ENCODE measurements around the gene SPINK1.
"Not testable (repeated sequence)": the region's sequence is repeated elsewhere in the genome, so short reads cannot be mapped to it uniquely, and the experiment has no call there.

SPINK1 gene

DNA sequence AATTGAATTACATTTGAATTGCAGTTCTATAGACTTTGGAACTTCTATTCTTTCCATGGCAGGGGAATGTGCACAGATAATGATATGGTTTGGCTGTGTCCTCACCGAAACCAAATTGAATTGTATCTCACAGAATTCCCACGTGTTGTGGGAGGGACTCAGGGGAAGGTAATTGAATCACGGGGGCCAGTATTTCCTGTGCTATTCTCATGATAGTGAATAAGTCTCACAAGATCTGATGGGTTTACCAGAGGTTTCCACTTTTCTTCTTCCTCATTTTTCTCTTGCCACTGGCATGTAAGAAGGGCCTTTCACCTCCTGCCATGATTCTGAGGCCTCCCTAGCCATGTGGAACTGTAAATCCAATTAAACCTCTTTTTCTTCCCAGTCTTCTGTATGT, 28.3 kb downstream of the SPINK1 start:
- DNase-seq, result not testable (repeated sequence)

DNA sequence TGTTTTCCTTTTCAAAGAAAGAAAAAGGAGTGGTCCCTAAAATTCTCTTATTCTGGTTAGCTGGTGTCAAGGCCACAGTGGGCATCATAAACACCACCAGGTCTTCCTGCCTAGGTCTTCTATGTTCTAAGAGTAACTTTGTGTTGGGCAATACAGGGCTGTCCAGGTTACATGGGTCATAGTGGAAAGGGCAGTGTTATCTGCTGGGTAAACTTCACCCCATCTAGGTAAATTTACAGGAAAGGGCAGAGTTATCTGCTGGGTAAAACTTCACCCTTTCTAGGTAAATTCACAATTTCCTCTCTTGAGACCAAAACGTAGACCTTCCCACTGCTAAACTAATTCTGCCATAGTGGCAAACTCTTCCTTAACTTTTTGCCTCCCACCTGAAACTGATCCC, 30.0 kb downstream of the SPINK1 start:
- DNase-seq, result no peak

DNA sequence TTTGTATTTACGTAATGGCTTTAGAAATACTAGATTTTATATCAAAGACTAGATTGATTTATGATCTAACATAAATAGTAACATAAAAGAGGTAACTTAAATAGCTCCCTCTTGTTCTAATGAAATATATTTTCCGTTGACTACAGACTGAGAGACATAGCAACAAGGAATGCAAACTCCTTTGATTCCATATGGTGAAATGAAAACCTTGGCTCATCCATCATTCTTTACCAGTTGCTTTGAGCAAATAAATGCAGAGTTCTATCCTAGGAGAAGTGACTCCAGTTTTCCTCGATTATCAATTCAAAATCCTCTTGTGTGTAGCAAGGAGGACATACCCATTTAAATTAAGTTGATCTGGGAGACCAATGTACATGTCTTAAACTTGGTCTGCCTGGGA, 31.0 kb downstream of the SPINK1 start:
- no peak for DNase-seq

DNA sequence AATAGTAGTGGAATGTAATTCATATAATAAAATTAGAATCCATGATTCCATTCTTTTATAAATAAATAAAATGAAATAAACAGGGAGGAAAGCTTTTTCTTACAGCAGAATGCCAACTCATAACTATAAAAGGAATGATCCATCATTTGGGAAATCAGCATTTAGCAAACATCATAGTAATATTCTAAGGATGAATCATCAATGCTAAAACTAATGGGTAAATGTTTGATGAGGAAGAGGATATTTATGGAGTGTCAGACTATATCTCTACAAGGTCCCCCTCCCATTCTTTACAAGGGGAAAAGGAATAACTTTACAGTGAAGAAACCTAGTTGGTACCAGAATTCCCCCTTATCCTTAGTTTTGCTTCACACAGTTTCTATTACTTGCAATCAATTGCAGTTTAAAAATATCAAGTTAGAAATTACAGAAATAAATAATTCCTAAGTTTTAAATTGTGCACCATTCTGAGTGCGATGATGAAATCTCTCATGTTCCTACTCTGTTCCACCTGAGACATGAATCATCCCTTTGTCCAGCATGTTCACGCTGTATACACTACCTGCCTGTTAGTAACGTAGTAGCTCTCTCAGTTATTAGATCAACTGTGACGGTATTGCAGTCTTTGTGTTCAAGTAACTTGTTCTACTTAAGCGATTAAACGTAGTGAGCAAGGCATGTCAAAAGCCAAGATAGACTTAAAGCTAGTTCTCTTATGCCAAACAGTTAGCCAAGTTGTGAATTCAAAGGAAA, 34.7 kb downstream of the SPINK1 start:
- DNase-seq, result no peak

DNA sequence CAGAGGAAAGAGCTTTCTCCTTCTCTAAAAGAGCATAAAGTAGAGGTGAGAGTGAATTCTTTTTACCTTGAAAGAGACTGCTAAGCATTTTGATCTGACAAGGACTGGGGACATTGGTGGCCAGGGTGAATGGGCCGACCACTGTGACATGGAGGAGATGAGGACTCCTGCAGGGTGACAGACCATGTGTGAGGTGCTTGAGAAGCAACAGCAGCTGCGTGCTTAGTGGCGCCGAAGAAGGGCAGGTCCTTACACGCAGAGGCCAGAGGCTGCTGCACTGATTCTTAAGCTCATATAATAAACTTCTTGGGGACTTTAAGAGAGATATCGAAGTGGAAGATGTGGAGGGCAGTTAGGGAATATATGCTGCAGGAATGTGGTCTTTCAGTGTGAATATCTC, 40.3 kb downstream of the SPINK1 start:
- no peak for DNase-seq

DNA sequence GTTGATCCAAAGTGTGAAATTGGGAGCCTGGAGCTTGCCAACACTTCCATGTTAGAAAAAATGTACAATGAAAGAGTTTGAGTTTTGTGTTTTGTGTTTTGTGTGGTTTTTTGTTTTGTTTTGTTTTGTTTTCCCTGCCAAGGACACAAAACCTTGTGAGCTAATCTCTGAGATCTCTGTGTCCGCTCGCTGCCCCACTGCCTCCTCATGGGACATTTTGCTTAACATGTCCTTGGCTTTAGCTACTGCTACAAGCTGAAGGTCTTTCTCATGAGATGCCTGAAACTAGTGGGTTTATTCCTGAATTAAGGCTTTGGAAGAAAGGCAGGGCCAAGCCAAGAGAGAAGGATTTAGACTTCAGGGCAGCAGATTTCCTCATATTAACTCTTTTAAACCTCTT, 41.7 kb downstream of the SPINK1 start:
- no peak for DNase-seq

DNA sequence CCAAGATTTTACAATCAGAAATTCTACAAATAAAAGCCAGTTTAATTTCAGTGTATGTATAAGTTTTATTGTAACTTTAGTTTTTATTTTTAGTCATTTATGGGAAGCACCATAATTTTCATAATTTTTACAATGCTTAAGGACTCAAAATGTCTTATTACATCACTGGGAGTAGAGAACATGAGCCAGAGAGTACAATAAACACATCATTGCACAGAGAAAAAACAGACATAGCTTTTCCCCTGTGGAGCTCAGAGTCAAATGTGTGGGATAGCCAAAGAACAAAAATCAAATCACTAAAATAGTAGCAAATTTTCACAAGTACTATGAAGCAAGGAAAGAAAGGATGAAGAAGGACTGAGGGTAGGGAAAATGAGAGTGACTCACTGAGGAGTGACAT, 43.4 kb downstream of the SPINK1 start:
- no peak for DNase-seq

DNA sequence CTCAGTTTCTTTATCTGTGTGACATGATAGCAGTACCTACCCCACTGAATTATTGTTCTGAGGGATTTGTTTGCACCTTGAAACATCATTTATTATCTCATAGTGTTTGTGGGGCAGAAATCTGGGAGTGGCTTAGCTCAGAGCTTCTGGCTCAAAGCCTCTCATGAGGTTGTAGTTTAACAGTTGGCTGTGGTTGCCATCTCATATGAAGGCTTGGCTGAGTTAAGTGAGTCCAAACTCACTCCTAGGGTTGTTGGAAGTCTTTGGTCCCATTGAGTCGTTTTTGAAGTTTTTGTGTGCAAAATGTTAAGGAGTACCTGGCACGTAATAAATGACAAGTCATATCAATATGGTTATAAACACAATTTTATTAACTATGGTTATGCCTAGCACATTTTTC, 45.3 kb downstream of the SPINK1 start:
- no peak for DNase-seq

DNA sequence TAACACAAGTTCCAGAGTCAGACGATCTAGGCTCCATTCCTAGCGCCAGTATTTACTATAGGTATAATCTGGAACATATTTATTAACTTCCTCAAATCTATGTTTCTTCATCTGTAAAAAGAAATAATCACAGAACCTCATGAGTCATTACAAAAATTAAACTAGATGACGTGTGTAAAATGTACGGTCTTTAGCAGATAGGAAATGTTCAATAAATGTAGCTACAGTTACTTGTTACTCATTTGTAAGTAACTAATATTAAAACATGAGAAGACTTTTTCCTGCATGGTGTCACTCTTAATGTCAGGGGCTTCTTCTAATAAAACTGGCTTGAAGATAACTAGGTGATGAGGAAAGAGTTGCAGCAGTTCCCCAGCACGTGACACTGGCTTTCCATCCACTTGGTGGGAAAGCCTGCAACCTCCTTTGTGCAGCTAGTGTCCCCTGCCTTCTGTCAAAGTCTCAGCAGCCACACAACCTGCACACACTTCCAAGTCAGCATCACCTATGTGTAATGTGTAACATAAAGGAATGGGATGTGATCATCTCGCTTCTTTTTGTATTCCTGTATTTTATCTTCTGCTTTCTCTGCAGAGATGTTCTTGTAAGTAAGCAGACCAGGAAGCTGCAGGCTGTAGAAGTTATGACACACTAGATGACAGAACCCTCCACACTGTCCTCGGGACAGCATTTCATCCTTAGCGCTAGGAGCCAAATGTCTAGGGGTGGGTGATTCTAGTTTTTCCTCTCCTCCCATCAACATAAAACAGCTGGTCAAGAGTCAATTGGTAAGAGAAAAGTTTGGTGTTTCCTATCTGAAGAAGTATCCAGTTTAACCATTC, 47.1 kb downstream of the SPINK1 start:
- no peak for DNase-seq

DNA sequence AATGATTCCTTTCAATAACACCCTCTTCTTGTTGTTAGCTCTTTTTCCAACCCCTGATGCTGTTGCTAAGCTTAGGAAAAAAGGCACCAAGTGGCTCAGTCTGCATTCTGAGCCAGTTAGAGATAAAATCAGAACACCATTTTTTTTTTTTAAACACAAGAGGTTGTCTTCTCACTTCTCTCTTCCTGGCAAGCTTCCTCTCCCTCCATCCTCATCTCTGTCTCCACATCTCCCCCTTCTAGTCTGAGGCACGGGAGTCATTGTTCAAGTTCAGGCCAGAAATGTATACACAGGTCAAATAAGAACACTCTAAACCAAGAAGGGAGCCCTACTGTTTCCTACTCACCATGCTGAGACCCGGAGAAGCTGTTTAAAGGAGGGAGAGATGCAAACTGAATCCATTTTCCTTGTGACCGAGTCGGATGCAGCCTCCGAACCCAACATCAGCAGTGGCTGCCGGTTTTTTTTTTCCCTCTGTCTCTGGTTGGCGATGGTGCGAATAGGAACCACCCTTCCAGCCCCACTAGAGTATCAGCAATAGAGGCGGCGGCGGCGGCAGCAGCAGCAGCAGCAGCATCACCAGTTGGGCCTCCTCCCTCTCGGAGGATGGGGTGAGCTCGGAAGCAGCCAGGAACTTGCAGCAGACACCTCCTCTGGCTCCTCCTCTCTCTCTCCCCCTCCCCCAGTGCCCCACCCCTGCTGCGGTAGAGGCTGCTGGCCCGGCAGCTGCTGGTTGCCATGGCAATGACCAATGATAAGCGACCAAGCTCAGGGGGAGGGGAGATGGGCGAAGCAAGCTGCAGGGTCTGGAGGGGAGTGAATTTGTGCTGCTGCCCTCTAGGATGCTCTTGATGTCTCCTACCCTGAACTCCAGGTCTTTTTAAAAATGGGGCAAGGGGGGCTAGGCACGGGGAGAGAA, 49.1 kb downstream of the SPINK1 start, which contains the start of gene JAKMIP2:
Gene JAKMIP2 (minus strand): TSS at position 619 of the 919 bp plus-strand sequence. CDS start 110,922 bp downstream, outside the sequence.
- DNase-seq, result peak; percentile 93

DNA sequence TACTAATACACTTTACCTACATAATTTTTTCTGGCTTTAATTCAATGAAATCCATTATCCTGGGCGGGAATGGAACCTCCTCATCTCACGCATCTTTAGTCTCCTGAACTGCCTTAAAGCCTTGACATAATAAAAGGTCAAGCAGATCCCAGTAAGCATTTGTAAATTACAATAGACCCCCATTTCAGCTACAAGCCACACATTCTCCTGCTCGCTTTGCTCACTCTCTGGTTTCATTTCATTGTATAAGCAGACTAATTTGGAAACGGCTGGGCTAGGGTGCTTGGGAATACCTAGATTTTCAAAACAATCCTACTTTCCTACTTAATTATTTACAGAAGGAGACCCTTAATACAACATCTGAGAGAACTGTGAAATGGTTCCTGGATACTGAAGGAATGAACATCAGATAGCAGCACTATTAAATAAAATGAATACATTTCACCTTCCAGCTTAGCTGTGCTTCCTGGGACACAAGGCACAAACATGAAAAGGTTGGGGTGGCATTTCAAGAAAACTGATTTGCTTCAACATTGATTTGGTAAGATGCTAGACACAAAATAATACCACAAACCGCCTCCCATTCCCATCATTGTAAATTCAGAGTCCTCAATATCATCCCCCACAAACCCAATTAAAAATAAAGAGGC, 50.4 kb downstream of the SPINK1 start:
- DNase-seq, result no peak

DNA sequence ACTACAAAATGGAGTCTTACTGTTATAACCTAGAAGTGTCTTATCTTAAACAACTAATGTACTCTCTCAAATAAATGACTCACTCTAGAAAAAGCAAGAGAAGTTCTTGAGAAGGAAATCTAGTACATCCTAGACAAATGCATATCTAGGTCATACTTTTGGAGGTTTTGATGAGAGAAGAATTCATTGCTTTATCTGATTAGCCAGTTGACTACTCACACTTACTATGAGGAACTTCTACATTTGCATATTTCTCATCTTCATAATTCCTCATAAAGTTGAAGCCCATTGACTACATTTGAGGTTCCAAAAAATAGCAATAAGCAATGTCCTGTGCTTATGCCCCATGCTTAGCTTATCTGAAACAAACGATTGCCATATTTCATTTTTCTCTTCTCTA, 51.8 kb downstream of the SPINK1 start:
- DNase-seq, result no peak

DNA sequence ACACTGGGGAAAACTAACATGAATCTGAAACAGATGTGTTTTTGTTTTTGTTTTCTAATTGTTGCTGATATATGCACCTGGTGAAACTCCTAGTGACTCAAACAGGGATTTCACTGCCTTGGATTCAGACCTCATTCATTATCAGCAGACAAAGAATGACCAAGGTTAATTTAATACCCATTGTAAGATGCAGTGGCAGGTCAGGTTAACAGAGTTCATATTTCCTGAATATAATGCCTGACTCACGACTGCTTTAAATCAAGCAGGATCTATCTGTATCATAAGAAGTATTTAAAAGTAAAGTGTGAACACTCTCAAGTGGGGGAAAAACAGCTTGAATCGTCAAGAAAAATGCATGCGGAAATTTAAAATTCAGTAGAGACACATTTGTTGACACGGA, 54.5 kb downstream of the SPINK1 start:
- no peak for DNase-seq
